ENCODE results near the gene IGSF6.
"Not testable (repeated sequence)": the region's sequence is repeated elsewhere in the genome, so short reads cannot be mapped to it uniquely, and the experiment has no call there.

The IGSF6 gene

DNA sequence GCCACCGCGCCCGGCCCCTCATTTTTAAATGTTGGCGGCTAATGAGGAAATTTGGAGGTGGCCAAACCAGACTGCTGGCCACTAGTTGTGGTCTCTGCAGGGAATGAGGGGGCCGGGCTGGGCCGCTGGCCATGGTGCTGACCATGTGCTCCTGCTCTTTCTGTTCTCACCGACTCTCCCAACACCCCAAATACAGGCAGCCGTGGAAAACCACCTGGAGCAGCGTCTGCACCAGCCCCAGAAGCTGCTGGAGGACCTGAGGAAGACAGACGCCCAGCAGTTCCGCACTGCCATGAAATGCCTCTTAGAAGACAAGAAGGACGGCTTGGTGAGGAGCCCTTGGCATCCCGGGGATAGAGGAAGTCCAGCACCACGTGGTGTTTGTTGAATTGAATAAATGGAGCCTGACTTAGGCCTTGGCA is 32.6 kb upstream of the IGSF6 start:
- H3K4me3 ChIP-seq (replicated peaks; ENCODE audit: low read depth, low read length), result no peak overlapping the region
- DNase-seq (ENCODE audit: low read depth), result peak; percentile 3
- TF ChIP-seq, protein P1, sequence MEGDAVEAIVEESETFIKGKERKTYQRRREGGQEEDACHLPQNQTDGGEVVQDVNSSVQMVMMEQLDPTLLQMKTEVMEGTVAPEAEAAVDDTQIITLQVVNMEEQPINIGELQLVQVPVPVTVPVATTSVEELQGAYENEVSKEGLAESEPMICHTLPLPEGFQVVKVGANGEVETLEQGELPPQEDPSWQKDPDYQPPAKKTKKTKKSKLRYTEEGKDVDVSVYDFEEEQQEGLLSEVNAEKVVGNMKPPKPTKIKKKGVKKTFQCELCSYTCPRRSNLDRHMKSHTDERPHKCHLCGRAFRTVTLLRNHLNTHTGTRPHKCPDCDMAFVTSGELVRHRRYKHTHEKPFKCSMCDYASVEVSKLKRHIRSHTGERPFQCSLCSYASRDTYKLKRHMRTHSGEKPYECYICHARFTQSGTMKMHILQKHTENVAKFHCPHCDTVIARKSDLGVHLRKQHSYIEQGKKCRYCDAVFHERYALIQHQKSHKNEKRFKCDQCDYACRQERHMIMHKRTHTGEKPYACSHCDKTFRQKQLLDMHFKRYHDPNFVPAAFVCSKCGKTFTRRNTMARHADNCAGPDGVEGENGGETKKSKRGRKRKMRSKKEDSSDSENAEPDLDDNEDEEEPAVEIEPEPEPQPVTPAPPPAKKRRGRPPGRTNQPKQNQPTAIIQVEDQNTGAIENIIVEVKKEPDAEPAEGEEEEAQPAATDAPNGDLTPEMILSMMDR (IDR thresholded peaks at IDR 0.05; ENCODE audit: low read length, missing control alignments), result no peak

DNA sequence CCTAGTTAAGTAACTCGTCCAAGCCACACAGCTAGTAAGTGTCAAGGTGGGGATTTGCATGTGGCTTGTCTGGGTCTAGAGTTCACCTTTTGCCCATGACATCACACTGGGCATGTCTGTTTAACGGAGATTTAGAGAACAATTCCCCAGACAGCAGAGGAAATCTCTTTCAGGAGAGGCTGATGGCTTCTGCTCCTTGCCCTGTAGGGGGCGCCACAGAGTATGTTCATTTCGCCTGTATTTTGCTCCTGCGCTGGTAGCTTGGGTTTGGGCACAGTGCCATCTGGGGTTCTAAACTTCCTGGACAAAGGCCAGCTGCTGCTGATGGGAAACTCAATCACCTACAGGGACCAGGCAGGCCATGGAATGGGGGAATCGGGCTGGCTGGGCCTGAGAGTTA is 31.8 kb upstream of the IGSF6 start:
- DNase-seq (ENCODE audit: low read depth), result peak; percentile 4
- H3K4me3 ChIP-seq (replicated peaks; ENCODE audit: low read depth, low read length), result no peak overlapping the region
- TF ChIP-seq, protein P1 (IDR thresholded peaks at IDR 0.05; ENCODE audit: low read length, missing control alignments), result peak; percentile 42

DNA sequence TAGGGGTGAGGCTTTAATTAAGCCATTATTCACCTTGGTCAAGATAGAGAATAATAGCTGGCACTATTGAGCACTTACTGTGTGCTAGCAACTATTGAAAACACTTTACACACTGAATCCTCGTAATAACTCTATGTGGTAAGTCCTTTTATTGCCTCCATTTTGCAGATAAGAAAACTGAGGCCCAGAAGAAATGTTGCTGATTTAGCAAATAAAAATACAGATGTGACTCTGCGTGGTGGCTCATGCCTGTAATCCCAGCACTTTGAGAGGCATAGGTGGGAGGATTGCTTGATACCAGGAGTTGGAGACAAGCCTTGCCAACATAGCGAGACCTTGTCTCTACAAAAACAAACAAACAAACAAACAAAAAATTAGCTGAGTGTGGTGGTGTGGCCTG is 30.8 kb upstream of the IGSF6 start:
- no peak for DNase-seq (ENCODE audit: low read depth)
- TF ChIP-seq, protein P1 (IDR thresholded peaks at IDR 0.05; ENCODE audit: low read length, missing control alignments), result no peak
- no peak overlapping the region for H3K4me3 ChIP-seq (replicated peaks; ENCODE audit: low read depth, low read length)

DNA sequence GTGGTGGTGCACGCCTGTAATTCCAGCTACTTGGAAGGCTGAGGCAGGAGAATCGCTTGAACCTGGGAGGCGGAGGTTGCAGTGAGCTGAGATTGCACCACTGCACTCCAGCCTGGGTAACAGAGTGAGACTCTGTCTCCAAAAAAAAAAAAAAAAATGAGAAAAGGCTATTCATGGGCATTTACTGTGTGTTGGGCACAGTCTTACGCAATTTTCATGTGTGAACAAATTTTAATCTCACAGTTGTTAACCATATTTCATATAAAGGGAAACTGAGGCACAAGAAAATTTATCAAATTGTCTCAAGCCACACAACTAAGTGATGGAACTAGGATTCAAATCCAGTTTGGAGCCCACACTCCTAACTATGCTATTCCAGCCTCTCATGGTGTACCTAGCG is 28.3 kb upstream of the IGSF6 start:
- not testable (repeated sequence) for H3K4me3 ChIP-seq (replicated peaks; ENCODE audit: low read depth, low read length); DNase-seq (ENCODE audit: low read depth)

DNA sequence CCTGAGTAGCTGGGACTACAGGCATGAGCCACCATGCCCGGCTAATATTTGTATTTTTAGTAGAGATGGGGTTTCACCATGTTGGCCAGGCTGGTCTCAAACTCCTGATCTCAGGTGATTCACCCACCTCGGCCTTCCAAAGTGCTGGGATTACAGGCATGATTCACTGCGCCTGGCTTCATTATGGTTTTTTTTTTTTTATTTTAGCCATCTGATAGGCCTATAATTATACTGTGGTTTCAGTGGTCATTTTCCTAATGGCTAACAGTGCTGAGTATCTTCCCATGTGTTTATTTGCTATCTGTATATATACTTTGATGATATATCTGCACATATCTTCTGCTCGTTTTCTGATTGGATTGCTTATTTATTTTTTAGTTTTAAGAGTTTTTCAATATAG is 22.0 kb upstream of the IGSF6 start:
- not testable (repeated sequence) for H3K4me3 ChIP-seq (replicated peaks; ENCODE audit: low read depth, low read length); DNase-seq (ENCODE audit: low read depth)

DNA sequence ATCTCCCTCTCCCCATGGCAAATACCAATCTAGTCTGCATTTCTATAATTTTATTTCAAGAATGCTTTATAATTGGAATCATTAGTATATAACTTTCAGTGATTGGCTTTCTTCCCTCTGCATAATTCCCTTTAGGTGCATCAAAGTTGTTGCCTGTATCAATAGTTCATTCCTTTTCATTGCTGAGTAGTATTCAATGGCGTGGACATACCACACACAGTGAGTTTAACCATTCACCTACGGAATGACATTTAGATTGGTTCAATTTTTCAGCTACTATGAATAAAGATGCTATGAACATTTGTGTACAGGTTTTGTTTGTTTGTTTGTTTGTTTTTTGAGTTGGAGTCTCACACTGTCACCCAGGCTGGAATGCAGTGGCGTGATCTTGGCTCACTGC is 21.1 kb upstream of the IGSF6 start:
- TF ChIP-seq, protein P1 (IDR thresholded peaks at IDR 0.05; ENCODE audit: low read length, missing control alignments), result no peak
- H3K4me3 ChIP-seq (replicated peaks; ENCODE audit: low read depth, low read length), result no peak overlapping the region
- DNase-seq (ENCODE audit: low read depth), result no peak

DNA sequence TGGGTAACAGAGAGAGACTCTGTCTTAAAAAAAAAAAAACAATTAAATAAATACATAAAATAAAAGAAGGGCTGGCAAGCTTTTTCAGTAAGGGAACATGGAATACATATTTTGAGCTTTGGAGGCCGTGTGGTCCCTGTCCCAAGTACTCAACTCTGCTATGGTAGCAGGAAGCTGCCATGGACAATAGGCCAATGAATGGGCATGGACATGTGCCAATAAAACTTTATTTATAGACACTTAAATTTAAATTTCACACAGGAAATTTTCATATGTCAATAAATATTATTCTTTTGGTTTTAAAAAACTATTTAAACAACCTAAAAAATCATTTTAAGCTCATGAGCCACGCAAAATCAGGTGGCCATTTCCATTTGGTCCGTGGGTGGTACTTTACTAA is 15.2 kb upstream of the IGSF6 start:
- H3K4me3 ChIP-seq (replicated peaks; ENCODE audit: low read depth, low read length), result no peak overlapping the region
- no peak for DNase-seq (ENCODE audit: low read depth)
- TF ChIP-seq, protein P1 (IDR thresholded peaks at IDR 0.05; ENCODE audit: low read length, missing control alignments), result no peak

DNA sequence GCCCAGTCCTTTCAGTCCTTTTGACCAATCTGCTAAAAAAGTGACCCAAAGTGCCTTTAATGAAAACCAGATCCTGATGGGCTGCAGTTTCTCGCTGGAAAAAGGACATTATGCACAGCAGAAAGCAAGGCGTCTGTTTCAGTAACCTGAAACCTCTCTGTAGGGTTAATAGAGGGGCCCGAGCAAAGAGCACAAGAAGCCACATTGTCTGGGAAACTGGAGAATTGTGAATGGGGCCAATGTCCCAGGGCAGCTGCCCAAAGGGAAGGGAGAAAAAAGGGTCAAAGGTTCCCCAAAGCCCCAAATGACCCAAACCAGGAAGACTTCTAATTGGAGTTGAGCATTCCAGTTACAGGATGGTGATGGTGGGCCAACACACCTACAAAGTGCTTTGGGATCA is 14.4 kb upstream of the IGSF6 start:
- TF ChIP-seq, protein P1 (IDR thresholded peaks at IDR 0.05; ENCODE audit: low read length, missing control alignments), result no peak
- no peak overlapping the region for H3K4me3 ChIP-seq (replicated peaks; ENCODE audit: low read depth, low read length)
- no peak for DNase-seq (ENCODE audit: low read depth)
